ENCODE data around the gene MEF2C. TPM values are rescaled to one million over a fixed set of nuclear protein-coding genes. Genes with fewer than 3 reads are reported as not detected.

MEF2C gene
- total RNA-seq, 1 experiment from 2014 or later = 13.0 TPM

DNA sequence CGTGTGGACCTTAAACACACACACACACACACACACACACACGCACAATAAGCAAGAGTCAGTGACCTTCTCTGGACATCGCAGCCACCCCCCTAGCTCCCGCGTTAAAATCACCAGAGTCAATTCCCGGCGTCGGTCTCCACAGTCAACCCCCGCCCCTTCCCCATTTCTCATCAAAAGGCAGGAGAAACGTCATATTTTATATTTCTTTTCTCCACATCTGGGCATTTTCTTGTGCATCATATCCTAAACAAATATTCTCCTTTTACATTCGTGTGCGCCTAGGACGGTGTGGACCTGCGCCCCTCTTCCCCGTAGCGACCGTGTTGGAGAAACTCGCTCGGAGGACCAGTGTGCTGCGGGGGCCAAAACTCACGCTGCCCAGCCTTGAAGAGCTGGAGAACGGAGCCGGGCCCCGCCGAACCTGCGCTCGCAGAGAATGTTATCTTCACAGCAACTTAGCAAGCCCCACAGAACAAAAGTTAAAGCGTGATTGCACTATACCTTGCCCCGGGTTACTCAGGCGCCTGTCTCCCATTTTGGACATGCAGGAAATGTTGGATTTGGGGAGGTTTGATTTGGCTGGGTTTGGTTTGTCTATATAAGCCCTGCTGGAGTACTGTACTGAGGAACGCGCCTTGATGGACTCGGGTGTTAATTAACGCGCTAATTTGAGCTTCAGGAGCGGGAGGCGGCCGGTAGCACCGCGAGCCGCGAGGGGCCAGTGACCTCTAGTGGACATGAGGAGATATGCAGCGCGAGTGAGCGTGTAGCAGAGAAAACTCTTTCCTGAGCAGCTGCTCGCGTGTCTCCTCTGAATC lies 192.4 kb downstream of the MEF2C start:
- H2AFZ ChIP-seq (ENCODE audit: low read depth, low read length, poor library complexity, severe bottlenecking) = peak overlapping the region; percentile 100
- H3K4me3 ChIP-seq (replicated peaks in 1 of 2; ENCODE audit: low read depth in 1 of 2, low read length in 2 of 2) = peak overlapping the region; percentile 2 to 32; a peak in 2 of 4 replicates
- H4K20me1 ChIP-seq (ENCODE audit: insufficient read depth) = no peaks in the 10 kb centered on the region
- RAD21 ChIA-PET (ENCODE audit: low non-redundant PET in 1 of 2, low total read pairs in 2 of 2, uncharacterized antibody in 2 of 2, unreplicated experiment in 2 of 2) = interaction anchor here (0.6 to 2.1 kb wide), 8 partner anchors 10 to 910 kb away, joined by 3 to 14 read pairs (median 6); no protein-coding TSS in a partner anchor
- H3K4me1 ChIP-seq (ENCODE audit: control insufficient read depth in 1 of 2, insufficient read depth in 2 of 2, low read length in 2 of 2) = peaks cover 0 to 10% of the 10 kb centered on the region in 2 experiments; a peak in 2 of 4 replicates
- H3K9ac ChIP-seq (ENCODE audit: low read length) = no peak overlapping the region
- H3K9me3 ChIP-seq (ENCODE audit: control insufficient read depth in 1 of 2, insufficient read depth in 1 of 2, low read depth in 1 of 2, low read length in 2 of 2) = no peaks in the 10 kb centered on the region
- POLR2A ChIA-PET = interaction anchor here (1.4 to 1.6 kb wide), 2 partner anchors 909 to 1278 kb away, joined by 4 to 6 read pairs; partner anchors contain the start of gene CCNH
- no peaks in the 10 kb centered on the region for H3K79me2 ChIP-seq (ENCODE audit: insufficient read depth, low read length)
- no peaks in the 10 kb centered on the region for H3K27me3 ChIP-seq (ENCODE audit: insufficient read depth, low read length)
- DNase-seq (ENCODE audit: low read depth, low spot score) (peak; percentile 44), ATAC-seq (peak; percentile 96)
- H3K4me2 ChIP-seq (ENCODE audit: low read length) = peak overlapping the region; percentile 69
- TF ChIP-seq, protein P1, sequence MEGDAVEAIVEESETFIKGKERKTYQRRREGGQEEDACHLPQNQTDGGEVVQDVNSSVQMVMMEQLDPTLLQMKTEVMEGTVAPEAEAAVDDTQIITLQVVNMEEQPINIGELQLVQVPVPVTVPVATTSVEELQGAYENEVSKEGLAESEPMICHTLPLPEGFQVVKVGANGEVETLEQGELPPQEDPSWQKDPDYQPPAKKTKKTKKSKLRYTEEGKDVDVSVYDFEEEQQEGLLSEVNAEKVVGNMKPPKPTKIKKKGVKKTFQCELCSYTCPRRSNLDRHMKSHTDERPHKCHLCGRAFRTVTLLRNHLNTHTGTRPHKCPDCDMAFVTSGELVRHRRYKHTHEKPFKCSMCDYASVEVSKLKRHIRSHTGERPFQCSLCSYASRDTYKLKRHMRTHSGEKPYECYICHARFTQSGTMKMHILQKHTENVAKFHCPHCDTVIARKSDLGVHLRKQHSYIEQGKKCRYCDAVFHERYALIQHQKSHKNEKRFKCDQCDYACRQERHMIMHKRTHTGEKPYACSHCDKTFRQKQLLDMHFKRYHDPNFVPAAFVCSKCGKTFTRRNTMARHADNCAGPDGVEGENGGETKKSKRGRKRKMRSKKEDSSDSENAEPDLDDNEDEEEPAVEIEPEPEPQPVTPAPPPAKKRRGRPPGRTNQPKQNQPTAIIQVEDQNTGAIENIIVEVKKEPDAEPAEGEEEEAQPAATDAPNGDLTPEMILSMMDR (IDR thresholded peaks at IDR 0.05 in 2 of 3, conservative IDR thresholded peaks at IDR 0.05 in 1 of 3; ENCODE audit: borderline replicate concordance in 1 of 3, insufficient read depth in 1 of 3, low read depth in 2 of 3, low read length in 2 of 3) = peak; percentile 65 to 98 (median 95); a peak in 5 of 6 replicates
- TF ChIP-seq RAD21 (IDR thresholded peaks at IDR 0.05; ENCODE audit: low read depth) = peak; percentile 96
- TF ChIP-seq CEBPB (IDR thresholded peaks at IDR 0.05; ENCODE audit: low read depth) = no peak
- no peaks in the 10 kb centered on the region for H3K9me2 ChIP-seq (ENCODE audit: insufficient read depth)
- H3K27ac ChIP-seq (ENCODE audit: low read depth, low read length) = no peak overlapping the region
- CTCF ChIA-PET = interaction anchor here (1.0 to 3.0 kb wide), 14 partner anchors 10 to 1290 kb away, joined by 3 to 60 read pairs (median 5); no protein-coding TSS in a partner anchor
- no TSS peak for BruUV-seq (replicated peaks)
- H3K36me3 ChIP-seq (ENCODE audit: control insufficient read depth in 1 of 2, insufficient read depth in 2 of 2, low read length in 2 of 2) = no peaks in the 10 kb centered on the region
- intact Hi-C loops (cut with micrococcal nuclease) = loop anchor here (1.0 to 10.0 kb wide), 3 partner anchors 909 to 1265 kb away; no protein-coding TSS in a partner anchor
